K562 (cell line): Measurements from ENCODE around the gene RNF135. TPM values are rescaled to one million over a fixed set of nuclear protein-coding genes. Genes with fewer than 3 reads are reported as not detected.

Experiments
- ATAC-seq: fragments of 200-7000 bp; cut with Tn5 transposase; 3 replicates; pipeline ENCODE4 v1.9.1; 2020; ENCODE audit warnings: moderate library complexity
- BruUV-seq: library from RNA; stranded (reverse); fragments of 400-500 nt; replicated peaks from 2 replicates; lab custom pipeline; 2021; lab: Mats Ljungman, UMichigan
- CTCF ChIA-PET: fragments of 300-600 bp; formaldehyde crosslinking; extraction: SDS; loops from one replicate; lab custom pipeline; 2021; ENCODE audit warnings: low intra/inter-chr PET ratio; lab: Yijun Ruan, JAX
- POLR2A ChIA-PET: fragments of 300-600, 350-650 bp; sonication (Branson Sonifier 250); formaldehyde crosslinking; extraction: SDS; loops from one replicate; lab custom pipeline; 2021; ENCODE audit warnings: antibody characterized with exemption, inconsistent platforms; lab: Yijun Ruan, JAX
- DNase-seq, 4 experiments: peaks; one replicate each; pipeline versions ENCODE4 v3.0.0 to v3.0.0-alpha.2; 2011 to 2018; ENCODE audit warnings: low spot score in 3 of 4, mixed read lengths in 3 of 4; ENCODE audit errors: extremely low read depth in 1 of 4
- FAIRE-seq: peaks from 2 replicates; lab custom pipeline; 2011; peaks lifted over from hg19 to GRCh38; lab: Jason Lieb, UNC
- H2AFZ ChIP-seq: 2 replicates; pipeline ENCODE4 v1.6.0; 2011; ENCODE audit warnings: low read depth, low read length, control low read depth, inconsistent platforms
- H3K27ac ChIP-seq: fragments of 200-600 bp; 3 replicates; pipeline ENCODE4 v1.8.0; 2011; ENCODE audit warnings: low read depth, mild to moderate bottlenecking, control low read depth, inconsistent platforms, low read length, moderate library complexity, mixed read lengths; ENCODE audit errors: extremely low read depth
- H3K27me3 ChIP-seq, 2 experiments: fragments of 300-600 bp in 1 of 2; 2 replicates in 1 of 2; 3 replicates in 1 of 2; pipeline versions ENCODE4 v1.6.0 to v1.8.0; 2011; ENCODE audit warnings: inconsistent platforms in 2 of 2, low read length in 2 of 2, mild to moderate bottlenecking in 1 of 2, mixed read lengths in 1 of 2, moderate library complexity in 1 of 2; ENCODE audit not compliant: control insufficient read depth in 2 of 2, insufficient read depth in 2 of 2
- H3K36me3 ChIP-seq: fragments of 300-600 bp; 3 replicates; pipeline ENCODE4 v1.8.0; 2011; ENCODE audit warnings: mild to moderate bottlenecking, low read length, inconsistent platforms; ENCODE audit not compliant: control insufficient read depth, insufficient read depth
- H3K4me1 ChIP-seq, 2 experiments: fragments of 200-600 bp in 1 of 2; replicated peaks in 1 of 2; 2 replicates in 1 of 2; 3 replicates in 1 of 2; pipeline versions ENCODE4 v1.5.1 to v1.8.0; 2011; ENCODE audit warnings: inconsistent platforms in 2 of 2, low read length in 2 of 2, mild to moderate bottlenecking in 1 of 2, mixed read lengths in 1 of 2, moderate library complexity in 1 of 2; ENCODE audit not compliant: control insufficient read depth in 2 of 2, insufficient read depth in 2 of 2
- H3K4me2 ChIP-seq: 2 replicates; pipeline ENCODE4 v1.6.1; 2011; ENCODE audit warnings: low read length, control low read depth, inconsistent platforms, mixed read lengths; ENCODE audit not compliant: insufficient read depth
- H3K4me3 ChIP-seq: fragments of 200-600 bp; sonication (generic), shearing (Covaris generic); 2 replicates; pipeline ENCODE4 v1.5.1; 2016; ENCODE audit warnings: control low read depth, inconsistent platforms
- H3K79me2 ChIP-seq: fragments of 200-600 bp; 3 replicates; pipeline ENCODE4 v1.8.0; 2011; ENCODE audit warnings: low read length, inconsistent platforms; ENCODE audit not compliant: control insufficient read depth, insufficient read depth
- H3K9ac ChIP-seq, 2 experiments: 2 replicates each; pipeline versions ENCODE4 v1.6.0 to v1.6.1; 2011; ENCODE audit warnings: low read depth in 2 of 2, low read length in 2 of 2, control low read depth in 1 of 2, inconsistent platforms in 1 of 2, mild to moderate bottlenecking in 1 of 2, mixed read lengths in 1 of 2; ENCODE audit not compliant: insufficient read depth in 1 of 2
- H3K9me1 ChIP-seq: one replicate; pipeline ENCODE4 v1.6.0; 2011; ENCODE audit warnings: inconsistent platforms, mild to moderate bottlenecking, low read length, moderate library complexity; ENCODE audit not compliant: control insufficient read depth, insufficient read depth
- H3K9me3 ChIP-seq: replicated peaks from 2 replicates; pipeline ENCODE4 v1.5.1; 2011; ENCODE audit warnings: low read depth, low read length, inconsistent platforms; ENCODE audit not compliant: control insufficient read depth, insufficient read depth
- H4K20me1 ChIP-seq: replicated peaks from 2 replicates; pipeline ENCODE4 v1.6.1; 2011; ENCODE audit warnings: low read length, inconsistent platforms, mixed read lengths; ENCODE audit not compliant: control insufficient read depth, insufficient read depth
- C11orf30 ChIP-seq: fragments of 450-650 bp; IDR thresholded peaks from 2 replicates; pipeline ENCODE4 v1.6.1; 2016; ENCODE audit warnings: low read depth, mild to moderate bottlenecking
- MEIS2 ChIP-seq: fragments of 450-650 bp; IDR thresholded peaks from 2 replicates; pipeline ENCODE4 v1.6.1; 2014; ENCODE audit warnings: mild to moderate bottlenecking; ENCODE audit not compliant: partially characterized antibody
- SRSF7 ChIP-seq: fragments of 200-400 bp; formaldehyde crosslinking; optimal IDR thresholded peaks from 2 replicates; pipeline ENCODE3; 2017; ENCODE audit warnings: mild to moderate bottlenecking, low read depth, low read length
- ZBTB40 ChIP-seq, 2 experiments: fragments of 450-650 bp in 1 of 2; sonication (generic) in 1 of 2; formaldehyde crosslinking in 1 of 2; IDR thresholded peaks; 2 replicates each; pipeline versions ENCODE4 v1.7.1 to v1.9.0; 2016 to 2022; ENCODE audit warnings: inconsistent platforms in 1 of 2, mild to moderate bottlenecking in 1 of 2, missing genetic modification reagents in 1 of 2
- ZNF316 ChIP-seq: fragments of 450-650 bp; IDR thresholded peaks from 2 replicates; pipeline ENCODE4 v1.6.1; 2016
- WGBS: fragments of 100-300 bp; shearing (Covaris generic); methylation state at CpG from one replicate; pipeline ENCODE4 v1.1.6; 2016; ENCODE audit warnings: low coverage, mixed read lengths; ENCODE audit not compliant: insufficient coverage; ENCODE audit errors: missing lambda C conversion rate; 5-methylcytosine and 5-hydroxymethylcytosine counted together
- in situ Hi-C: fragments of 300-500 bp; cut with MboI; formaldehyde crosslinking; loops from 4 replicates; pipeline ENCODE4 v1.15.0; 2018; ENCODE audit warnings: inconsistent platforms, mixed read lengths
- intact Hi-C: fragments of 100-400 bp; cut with micrococcal nuclease; formaldehyde crosslinking; loops from 2 replicates; pipeline ENCODE4 v1.14.2; 2022
- polyA plus RNA-seq, 8 experiments: library from polyadenylated mRNA; depleted of rRNA in 4 of 8; stranded (reverse) in 5 of 8; unstranded in 3 of 8; fragments of >200 nt; fragmentation: Nextera tagmentation in 2 of 8; fragmentation: Illumina TruSeq in 1 of 8; extraction: Ambion mirVana in 2 of 8; extraction: Trizol in 1 of 8; gene quantifications; 2 replicates each; pipeline versions ENCODE4 v1.2.1 to v1.2.3, GENCODE V29; 2011 to 2014; ENCODE audit warnings: inconsistent platforms in 1 of 8, missing spikeins in 1 of 8
- total RNA-seq, 7 experiments: library from RNA; depleted of rRNA in 6 of 7; stranded (reverse); fragments of >200 nt in 6 of 7; fragmentation: Illumina TruSeq in 2 of 7; extraction: Trizol in 2 of 7; gene quantifications; 2 replicates each; pipeline versions ENCODE4 v1.2.1 to v1.2.3, GENCODE V29; 2011 to 2021; ENCODE audit warnings: low replicate concordance in 1 of 7

The RNF135 gene
- total and polyA plus RNA-seq, 9 of the 15 experiments (the other 6 are each of a cell fraction or from before 2014, with no cell fraction given) = 0.08 TPM; not detected in 8

- Histone ChIP-seq H3K9me3 (no peaks in the 10 kb centered on the region), H4K20me1 (no peaks in the 10 kb centered on the region), H2AFZ (no peak overlapping the region), H3K9ac (no peak overlapping the region), H3K4me3 (no peak overlapping the region), H3K79me2 (no peaks in the 10 kb centered on the region), H3K27me3 (peaks cover 0 to 12% of the 10 kb centered on the region in 2 experiments; a peak in 2 of 5 replicates), H3K9me1 (no peaks in the 10 kb centered on the region), H3K4me1 (no peaks in the 10 kb centered on the region; a peak in 2 of 5 replicates), H3K4me2 (no peak overlapping the region), H3K36me3 (no peaks in the 10 kb centered on the region), H3K27ac (no peak overlapping the region)
- intact Hi-C loops (no loop called here), in situ Hi-C loops (no loop called here)
- no TSS peak for BruUV-seq
- CTCF ChIA-PET = interaction anchor here (0.6 kb wide), 1 partner anchor 214 kb away, joined by 3 read pairs; no protein-coding TSS in a partner anchor
- WGBS = 25% methylated on average over 9 of the region's 9 CpGs
- no peak for ATAC-seq
- FAIRE-seq = no peak
- DNase-seq = no peak
- TF ChIP-seq C11orf30 (0 out of 2 replicates have a peak, but pooled peaks have one; percentile 5), ZNF316 (peak; percentile 55), ZBTB40 (IDR thresholded peaks at IDR 0.05) (peak; percentile 67), ZBTB40 (CRISPR knock-in tag; IDR thresholded peaks at IDR 0.05) (no peak), SRSF7 (no peak), MEIS2 (no peak)
- POLR2A ChIA-PET = interaction anchor here (1.1 kb wide), 1 partner anchor 10 kb away, joined by 3 read pairs; no protein-coding TSS in a partner anchor
Observed at GRCh38 chr17:31007695-31008373, 37.0 kb downstream of the RNF135 start.
